GM19467 (cell line): Measurements from ENCODE around the gene GPR15LG.

ENCODE experiments used
- ATAC-seq: cut with Tn5 transposase; IDR thresholded peaks from one replicate; pipeline ENCODE4 v1.9.1; 2021; ENCODE audit warnings: mild to moderate bottlenecking, moderate library complexity; ENCODE audit not compliant: unreplicated experiment

The GPR15LG gene

GRCh38 chr10:84193327-84193726, 19.7 kb downstream of the GPR15LG start:
- no peak for ATAC-seq

- ATAC-seq = no peak
Observed at GRCh38 chr10:84193846-84194423, 20.3 kb downstream of the GPR15LG start.

GRCh38 chr10:84194424-84195043, 20.9 kb downstream of the GPR15LG start, which contains the start of gene CDHR1:
CDHR1 (plus strand) TSS chr10:84194537; CDS start chr10:84194761, 224 bp downstream.
- peak; percentile 72 for ATAC-seq

- no peak for ATAC-seq
Observed at GRCh38 chr10:84195044-84195830, 21.6 kb downstream of the GPR15LG start.

- no peak for ATAC-seq
Observed at GRCh38 chr10:84196083-84196482, 22.5 kb downstream of the GPR15LG start.

- ATAC-seq = no peak
Observed at GRCh38 chr10:84196941-84197340, 23.3 kb downstream of the GPR15LG start.

GRCh38 chr10:84197643-84198042, 24.0 kb downstream of the GPR15LG start:
- ATAC-seq = no peak

GRCh38 chr10:84198206-84198915, 24.8 kb downstream of the GPR15LG start:
- ATAC-seq = no peak

- ATAC-seq = no peak
Observed at GRCh38 chr10:84200537-84201243, 27.1 kb downstream of the GPR15LG start.

GRCh38 chr10:84201244-84201606, 27.6 kb downstream of the GPR15LG start:
- ATAC-seq = no peak

GRCh38 chr10:84201682-84202081, 28.1 kb downstream of the GPR15LG start:
- no peak for ATAC-seq

- ATAC-seq = no peak
Observed at GRCh38 chr10:84202349-84202748, 28.7 kb downstream of the GPR15LG start.

- ATAC-seq = peak; percentile 65
Observed at GRCh38 chr10:84204122-84204521, 30.5 kb downstream of the GPR15LG start.

GRCh38 chr10:84204610-84205009, 31.0 kb downstream of the GPR15LG start:
- no peak for ATAC-seq

GRCh38 chr10:84205049-84205852, 31.6 kb downstream of the GPR15LG start:
- peak; percentile 85 for ATAC-seq

GRCh38 chr10:84205853-84206525, 32.4 kb downstream of the GPR15LG start:
- no peak for ATAC-seq

GRCh38 chr10:84208023-84208422, 34.4 kb downstream of the GPR15LG start:
- ATAC-seq = no peak

- no peak for ATAC-seq
Observed at GRCh38 chr10:84211566-84211965, 38.0 kb downstream of the GPR15LG start.

- ATAC-seq = no peak
Observed at GRCh38 chr10:84212014-84212413, 38.4 kb downstream of the GPR15LG start.
